ENCODE data around the gene AMOTL1. TPM values are rescaled to one million over a fixed set of nuclear protein-coding genes. Genes with fewer than 3 reads are reported as not detected.

AMOTL1 gene
- total RNA-seq, 3 donors from 2014 or later (not counting 1 experiment from before 2014, with no cell fraction given), result 7.1 to 8.9 (median 8.7) TPM

DNA sequence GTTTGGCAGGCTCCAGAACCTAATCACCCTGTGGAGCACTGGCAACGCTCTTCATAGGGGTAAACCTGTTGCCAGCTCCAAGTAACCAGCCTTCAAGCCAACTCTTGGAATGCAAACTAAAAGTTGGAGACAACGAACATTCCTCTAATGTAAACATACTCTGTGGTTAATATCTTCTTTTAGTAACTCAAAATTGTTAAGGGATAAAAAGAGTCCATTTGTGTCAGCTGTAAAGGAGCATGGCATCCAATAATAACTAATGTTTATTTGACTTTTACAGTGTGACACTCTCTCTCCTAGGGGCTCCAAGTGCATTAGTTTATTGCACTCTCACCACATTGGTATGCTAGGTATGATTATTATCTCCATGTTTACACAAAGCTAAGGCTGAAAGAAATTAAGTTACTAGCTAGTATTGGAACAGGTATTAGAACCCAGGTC, 31.0 kb upstream of the AMOTL1 start:
- H3K9me3 ChIP-seq (ENCODE audit: control insufficient read depth, insufficient read depth, low read length), result no peaks in the 10 kb centered on the region
- intact Hi-C loops (cut with micrococcal nuclease), result no loop called here
- Mint-ChIP-seq H3K27ac (no peak overlapping the region), H3K4me1 (peaks cover 8 to 10% of the 10 kb centered on the region in 2 donors), H3K36me3 (no peaks in the 10 kb centered on the region), H3K27me3 (ENCODE audit: low read depth in 2 of 2) (peaks cover 8 to 33% of the 10 kb centered on the region in 2 donors), H3K9me3 (no peaks in the 10 kb centered on the region), H3K4me3 (no peak overlapping the region)
- TF ChIP-seq, protein P1, sequence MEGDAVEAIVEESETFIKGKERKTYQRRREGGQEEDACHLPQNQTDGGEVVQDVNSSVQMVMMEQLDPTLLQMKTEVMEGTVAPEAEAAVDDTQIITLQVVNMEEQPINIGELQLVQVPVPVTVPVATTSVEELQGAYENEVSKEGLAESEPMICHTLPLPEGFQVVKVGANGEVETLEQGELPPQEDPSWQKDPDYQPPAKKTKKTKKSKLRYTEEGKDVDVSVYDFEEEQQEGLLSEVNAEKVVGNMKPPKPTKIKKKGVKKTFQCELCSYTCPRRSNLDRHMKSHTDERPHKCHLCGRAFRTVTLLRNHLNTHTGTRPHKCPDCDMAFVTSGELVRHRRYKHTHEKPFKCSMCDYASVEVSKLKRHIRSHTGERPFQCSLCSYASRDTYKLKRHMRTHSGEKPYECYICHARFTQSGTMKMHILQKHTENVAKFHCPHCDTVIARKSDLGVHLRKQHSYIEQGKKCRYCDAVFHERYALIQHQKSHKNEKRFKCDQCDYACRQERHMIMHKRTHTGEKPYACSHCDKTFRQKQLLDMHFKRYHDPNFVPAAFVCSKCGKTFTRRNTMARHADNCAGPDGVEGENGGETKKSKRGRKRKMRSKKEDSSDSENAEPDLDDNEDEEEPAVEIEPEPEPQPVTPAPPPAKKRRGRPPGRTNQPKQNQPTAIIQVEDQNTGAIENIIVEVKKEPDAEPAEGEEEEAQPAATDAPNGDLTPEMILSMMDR (IDR thresholded peaks at IDR 0.05), result no peak
- DNase-seq (no peak), ATAC-seq (no peak)
- no peaks in the 10 kb centered on the region for H3K36me3 ChIP-seq (ENCODE audit: control insufficient read depth, insufficient read depth, low read length)
- H3K4me1 ChIP-seq (ENCODE audit: control insufficient read depth, insufficient read depth, low read length), result peaks cover 9% of the 10 kb centered on the region
- 90% methylated on average over 1 of the region's 2 CpGs for WGBS (ENCODE audit: insufficient coverage)
- H3K4me3 ChIP-seq (ENCODE audit: low read length), result no peak overlapping the region
- no peak overlapping the region for H3K27ac ChIP-seq (ENCODE audit: low read length)
- H3K27me3 ChIP-seq (ENCODE audit: control insufficient read depth, insufficient read depth, low read length), result peaks cover 14% of the 10 kb centered on the region

- Mint-ChIP-seq H3K4me3 (no peak overlapping the region), H3K27ac (no peak overlapping the region), H3K27me3 (ENCODE audit: low read depth in 2 of 2) (peaks cover 8 to 34% of the 10 kb centered on the region in 2 donors), H3K36me3 (no peaks in the 10 kb centered on the region), H3K9me3 (no peaks in the 10 kb centered on the region), H3K4me1 (peaks cover 8 to 10% of the 10 kb centered on the region in 2 donors)
- intact Hi-C loops (cut with micrococcal nuclease), result no loop called here
- 89% methylated on average over 1 of the region's 1 CpG for WGBS (ENCODE audit: insufficient coverage)
- peaks cover 14% of the 10 kb centered on the region for H3K27me3 ChIP-seq (ENCODE audit: control insufficient read depth, insufficient read depth, low read length)
- ATAC-seq (no peak), DNase-seq (no peak)
- H3K9me3 ChIP-seq (ENCODE audit: control insufficient read depth, insufficient read depth, low read length), result no peaks in the 10 kb centered on the region
- H3K27ac ChIP-seq (ENCODE audit: low read length), result no peak overlapping the region
- TF ChIP-seq, protein P1 (IDR thresholded peaks at IDR 0.05), result no peak
- peaks cover 9% of the 10 kb centered on the region for H3K4me1 ChIP-seq (ENCODE audit: control insufficient read depth, insufficient read depth, low read length)
- H3K36me3 ChIP-seq (ENCODE audit: control insufficient read depth, insufficient read depth, low read length), result no peaks in the 10 kb centered on the region
- no peak overlapping the region for H3K4me3 ChIP-seq (ENCODE audit: low read length)
Observed at GRCh38 chr11:94738746-94739145, 29.4 kb upstream of the AMOTL1 start.

DNA sequence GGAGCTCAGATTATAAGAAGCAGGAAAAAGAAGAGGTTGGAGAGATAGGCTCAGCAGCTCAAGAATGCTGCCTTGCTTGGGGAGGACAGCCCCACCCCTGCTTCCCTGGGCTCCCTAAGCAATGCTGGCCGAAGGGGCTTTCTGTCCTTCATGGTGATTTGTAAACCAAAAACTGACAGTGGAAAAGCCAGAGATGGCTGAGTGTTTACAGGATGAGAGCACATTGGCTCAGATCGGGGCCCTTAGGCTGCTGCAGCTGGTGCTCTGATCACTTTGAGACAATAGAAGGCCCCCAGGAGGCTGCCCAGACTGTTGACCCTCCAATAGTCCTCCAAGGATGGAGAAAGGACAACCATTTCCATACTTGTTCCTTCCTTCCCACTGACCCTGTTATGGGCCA, 28.8 kb upstream of the AMOTL1 start:
- intact Hi-C loops (cut with micrococcal nuclease), result no loop called here
- WGBS (ENCODE audit: insufficient coverage), result 79% methylated on average over 2 of the region's 2 CpGs
- Histone ChIP-seq H3K4me3 (ENCODE audit: low read length) (no peak overlapping the region), H3K4me1 (ENCODE audit: control insufficient read depth, insufficient read depth, low read length) (peaks cover 9% of the 10 kb centered on the region), H3K9me3 (ENCODE audit: control insufficient read depth, insufficient read depth, low read length) (no peaks in the 10 kb centered on the region), H3K27me3 (ENCODE audit: control insufficient read depth, insufficient read depth, low read length) (peaks cover 14% of the 10 kb centered on the region), H3K27ac (ENCODE audit: low read length) (no peak overlapping the region), H3K36me3 (ENCODE audit: control insufficient read depth, insufficient read depth, low read length) (no peaks in the 10 kb centered on the region)
- no peak overlapping the region for H3K27ac Mint-ChIP-seq
- no peaks in the 10 kb centered on the region for H3K9me3 Mint-ChIP-seq
- peaks cover 11 to 34% of the 10 kb centered on the region in 2 donors for H3K27me3 Mint-ChIP-seq (ENCODE audit: low read depth in 2 of 2)
- ATAC-seq, result no peak
- no peak overlapping the region for H3K4me3 Mint-ChIP-seq
- DNase-seq, result no peak
- peaks cover 8 to 10% of the 10 kb centered on the region in 2 donors for H3K4me1 Mint-ChIP-seq
- H3K36me3 Mint-ChIP-seq, result no peaks in the 10 kb centered on the region
- TF ChIP-seq, protein P1 (IDR thresholded peaks at IDR 0.05), result no peak
